ENCODE results near the gene PDIA2.

Gene PDIA2

DNA sequence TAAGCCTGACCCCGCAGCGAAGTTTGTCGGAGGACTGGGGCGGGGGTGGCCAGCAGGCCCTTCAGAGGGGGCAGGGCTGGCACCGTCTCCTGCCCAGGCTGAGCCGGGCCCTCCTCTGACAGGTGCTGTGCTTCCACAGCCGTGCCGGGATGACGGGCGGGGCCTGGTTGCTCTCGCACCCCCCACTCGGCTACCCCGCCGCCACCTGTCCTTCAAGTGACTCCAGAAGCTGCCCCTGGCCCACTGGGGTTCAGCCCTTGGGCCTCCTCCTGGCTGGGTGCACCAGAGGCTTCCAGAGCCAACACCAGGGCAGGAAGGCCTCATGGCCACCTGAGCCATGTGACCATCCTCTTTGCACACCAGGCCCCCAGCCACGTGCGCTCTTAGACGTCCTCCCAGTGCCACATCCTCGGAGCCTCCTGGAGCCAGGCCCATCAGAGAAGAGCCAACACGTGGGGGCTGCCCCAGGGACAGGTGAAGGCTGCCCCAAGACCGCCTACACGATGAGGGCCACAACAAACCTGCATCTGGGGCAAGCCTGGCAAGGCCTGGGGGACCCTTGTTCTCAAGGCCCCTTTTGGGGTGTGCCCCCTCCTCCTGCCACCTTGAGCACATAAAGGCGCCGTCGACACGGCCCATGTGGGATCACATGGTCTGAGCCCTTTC lies 7.2 kb downstream of the PDIA2 start:
- H3K4me2 ChIP-seq (ENCODE audit: low read length), result no peak overlapping the region
- no peak overlapping the region for H2BK15ac ChIP-seq (replicated peaks; ENCODE audit: low read depth)
- H4K8ac ChIP-seq (ENCODE audit: low read depth, low read length), result no peak overlapping the region
- H3K27ac ChIP-seq (ENCODE audit: low read depth, low read length), result no peak overlapping the region
- H3K23ac ChIP-seq (ENCODE audit: low read length), result no peak overlapping the region
- WGBS (ENCODE audit: extremely low coverage, insufficient coverage, low lambda C conversion rate), result no CpG with 5 or more reads among the region's 25 CpGs
- H2BK5ac ChIP-seq (ENCODE audit: low read length), result no peak overlapping the region
- DNase-seq, result no peak
- no peaks in the 10 kb centered on the region for H3K79me1 ChIP-seq (ENCODE audit: low read length)
- H3K4ac ChIP-seq (ENCODE audit: low read depth, low read length), result no peak overlapping the region
- H2BK120ac ChIP-seq (ENCODE audit: low read depth, low read length), result no peak overlapping the region
- peaks cover 7% of the 10 kb centered on the region for H3K36me3 ChIP-seq (ENCODE audit: control insufficient read depth, insufficient read depth, low read length)
- H3K18ac ChIP-seq (ENCODE audit: low read length), result no peak overlapping the region
- H2AK5ac ChIP-seq (ENCODE audit: low read length), result no peak overlapping the region
- no peak overlapping the region for H3K4me3 ChIP-seq (ENCODE audit: low read length)
- no peaks in the 10 kb centered on the region for H3K27me3 ChIP-seq (ENCODE audit: insufficient read depth, low read length, poor library complexity)
- H3K79me2 ChIP-seq (ENCODE audit: control insufficient read depth, insufficient read depth, low read length), result no peaks in the 10 kb centered on the region
- no peak overlapping the region for H3K9ac ChIP-seq (ENCODE audit: low read length)
- H3K4me1 ChIP-seq (ENCODE audit: control insufficient read depth, low read depth, low read length), result no peaks in the 10 kb centered on the region
- H4K5ac ChIP-seq (ENCODE audit: low read length), result no peak overlapping the region
- no peak overlapping the region for H3K56ac ChIP-seq (ENCODE audit: low read length)

GRCh38 chr16:290681-291405 lies 7.9 kb downstream of the PDIA2 start:
- Histone ChIP-seq H3K18ac (ENCODE audit: low read length) (no peak overlapping the region), H3K56ac (ENCODE audit: low read length) (no peak overlapping the region), H2BK120ac (ENCODE audit: low read depth, low read length) (no peak overlapping the region), H3K9ac (ENCODE audit: low read length) (no peak overlapping the region), H3K79me2 (ENCODE audit: control insufficient read depth, insufficient read depth, low read length) (no peaks in the 10 kb centered on the region), H3K4ac (ENCODE audit: low read depth, low read length) (no peak overlapping the region), H3K27me3 (ENCODE audit: insufficient read depth, low read length, poor library complexity) (no peaks in the 10 kb centered on the region), H4K8ac (ENCODE audit: low read depth, low read length) (no peak overlapping the region), H4K5ac (ENCODE audit: low read length) (no peak overlapping the region), H3K4me3 (ENCODE audit: low read length) (no peak overlapping the region), H3K27ac (ENCODE audit: low read depth, low read length) (no peak overlapping the region), H2BK5ac (ENCODE audit: low read length) (no peak overlapping the region), H2BK15ac (replicated peaks; ENCODE audit: low read depth) (no peak overlapping the region), H3K36me3 (ENCODE audit: control insufficient read depth, insufficient read depth, low read length) (peaks cover 7% of the 10 kb centered on the region), H2AK5ac (ENCODE audit: low read length) (no peak overlapping the region), H3K4me1 (ENCODE audit: control insufficient read depth, low read depth, low read length) (no peaks in the 10 kb centered on the region), H3K23ac (ENCODE audit: low read length) (no peak overlapping the region), H3K4me2 (ENCODE audit: low read length) (no peak overlapping the region), H3K79me1 (ENCODE audit: low read length) (no peaks in the 10 kb centered on the region)
- WGBS (ENCODE audit: extremely low coverage, insufficient coverage, low lambda C conversion rate), result no CpG with 5 or more reads among the region's 50 CpGs
- no peak for DNase-seq

- Histone ChIP-seq H3K9ac (ENCODE audit: low read length) (no peak overlapping the region), H3K79me2 (ENCODE audit: control insufficient read depth, insufficient read depth, low read length) (no peaks in the 10 kb centered on the region), H3K36me3 (ENCODE audit: control insufficient read depth, insufficient read depth, low read length) (peaks cover 7% of the 10 kb centered on the region), H2BK120ac (ENCODE audit: low read depth, low read length) (no peak overlapping the region), H3K56ac (ENCODE audit: low read length) (no peak overlapping the region), H3K4me1 (ENCODE audit: control insufficient read depth, low read depth, low read length) (no peaks in the 10 kb centered on the region), H2BK5ac (ENCODE audit: low read length) (no peak overlapping the region), H4K5ac (ENCODE audit: low read length) (no peak overlapping the region), H3K27ac (ENCODE audit: low read depth, low read length) (no peak overlapping the region), H3K18ac (ENCODE audit: low read length) (no peak overlapping the region), H3K4me2 (ENCODE audit: low read length) (no peak overlapping the region), H3K27me3 (ENCODE audit: insufficient read depth, low read length, poor library complexity) (no peaks in the 10 kb centered on the region), H2AK5ac (ENCODE audit: low read length) (no peak overlapping the region), H3K4ac (ENCODE audit: low read depth, low read length) (no peak overlapping the region), H3K23ac (ENCODE audit: low read length) (no peak overlapping the region), H3K4me3 (ENCODE audit: low read length) (no peak overlapping the region), H4K8ac (ENCODE audit: low read depth, low read length) (no peak overlapping the region), H2BK15ac (replicated peaks; ENCODE audit: low read depth) (no peak overlapping the region), H3K79me1 (ENCODE audit: low read length) (no peaks in the 10 kb centered on the region)
- no CpG with 5 or more reads among the region's 17 CpGs for WGBS (ENCODE audit: extremely low coverage, insufficient coverage, low lambda C conversion rate)
- no peak for DNase-seq
Observed at GRCh38 chr16:291539-291938, 8.6 kb downstream of the PDIA2 start.

GRCh38 chr16:293043-293775 lies 10.2 kb downstream of the PDIA2 start:
- Histone ChIP-seq H2BK120ac (ENCODE audit: low read depth, low read length) (no peak overlapping the region), H4K5ac (ENCODE audit: low read length) (no peak overlapping the region), H2BK15ac (replicated peaks; ENCODE audit: low read depth) (no peak overlapping the region), H3K27ac (ENCODE audit: low read depth, low read length) (no peak overlapping the region), H2BK5ac (ENCODE audit: low read length) (no peak overlapping the region), H3K9ac (ENCODE audit: low read length) (no peak overlapping the region), H3K4ac (ENCODE audit: low read depth, low read length) (no peak overlapping the region), H3K4me1 (ENCODE audit: control insufficient read depth, low read depth, low read length) (no peaks in the 10 kb centered on the region), H3K79me1 (ENCODE audit: low read length) (no peaks in the 10 kb centered on the region), H3K27me3 (ENCODE audit: insufficient read depth, low read length, poor library complexity) (no peaks in the 10 kb centered on the region), H3K79me2 (ENCODE audit: control insufficient read depth, insufficient read depth, low read length) (no peaks in the 10 kb centered on the region), H4K8ac (ENCODE audit: low read depth, low read length) (no peak overlapping the region), H2AK5ac (ENCODE audit: low read length) (no peak overlapping the region), H3K4me2 (ENCODE audit: low read length) (no peak overlapping the region), H3K23ac (ENCODE audit: low read length) (no peak overlapping the region), H3K56ac (ENCODE audit: low read length) (no peak overlapping the region), H3K36me3 (ENCODE audit: control insufficient read depth, insufficient read depth, low read length) (peaks cover 5% of the 10 kb centered on the region), H3K18ac (ENCODE audit: low read length) (no peak overlapping the region), H3K4me3 (ENCODE audit: low read length) (no peak overlapping the region)
- no CpG with 5 or more reads among the region's 32 CpGs for WGBS (ENCODE audit: extremely low coverage, insufficient coverage, low lambda C conversion rate)
- DNase-seq, result no peak

DNA sequence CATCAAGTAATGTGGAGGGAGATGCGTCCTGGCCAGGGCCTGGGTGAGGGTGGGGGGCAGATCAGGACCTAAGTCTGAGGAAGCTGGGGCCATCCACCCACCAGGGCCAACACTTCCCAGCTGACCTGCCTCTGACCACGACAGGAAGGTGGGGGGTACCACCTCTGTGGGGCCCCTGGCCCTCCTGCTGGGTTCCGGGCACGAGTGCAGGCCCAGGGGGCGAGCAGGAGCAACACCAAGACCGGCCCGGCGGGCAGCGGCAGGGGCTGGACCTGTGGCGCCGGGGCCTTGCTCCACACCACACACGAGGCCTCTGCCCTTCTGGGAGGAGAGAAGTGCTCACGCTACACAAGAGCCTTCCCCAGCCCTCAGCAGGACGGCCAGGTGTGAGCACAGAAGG lies 13.3 kb downstream of the PDIA2 start:
- H3K9ac ChIP-seq (ENCODE audit: low read length), result no peak overlapping the region
- H3K27ac ChIP-seq (ENCODE audit: low read depth, low read length), result no peak overlapping the region
- no peak overlapping the region for H3K18ac ChIP-seq (ENCODE audit: low read length)
- no peak for DNase-seq
- no peak overlapping the region for H3K4me3 ChIP-seq (ENCODE audit: low read length)
- H2BK5ac ChIP-seq (ENCODE audit: low read length), result no peak overlapping the region
- no peak overlapping the region for H2BK15ac ChIP-seq (replicated peaks; ENCODE audit: low read depth)
- no peaks in the 10 kb centered on the region for H3K4me1 ChIP-seq (ENCODE audit: control insufficient read depth, low read depth, low read length)
- no peak overlapping the region for H3K4ac ChIP-seq (ENCODE audit: low read depth, low read length)
- H2BK120ac ChIP-seq (ENCODE audit: low read depth, low read length), result no peak overlapping the region
- H3K79me2 ChIP-seq (ENCODE audit: control insufficient read depth, insufficient read depth, low read length), result no peaks in the 10 kb centered on the region
- no peak overlapping the region for H4K8ac ChIP-seq (ENCODE audit: low read depth, low read length)
- H3K23ac ChIP-seq (ENCODE audit: low read length), result no peak overlapping the region
- no peaks in the 10 kb centered on the region for H3K79me1 ChIP-seq (ENCODE audit: low read length)
- peaks cover 2% of the 10 kb centered on the region for H3K36me3 ChIP-seq (ENCODE audit: control insufficient read depth, insufficient read depth, low read length)
- H3K56ac ChIP-seq (ENCODE audit: low read length), result no peak overlapping the region
- WGBS (ENCODE audit: extremely low coverage, insufficient coverage, low lambda C conversion rate), result no CpG with 5 or more reads among the region's 14 CpGs
- H2AK5ac ChIP-seq (ENCODE audit: low read length), result no peak overlapping the region
- no peak overlapping the region for H3K4me2 ChIP-seq (ENCODE audit: low read length)
- no peak overlapping the region for H4K5ac ChIP-seq (ENCODE audit: low read length)
- H3K27me3 ChIP-seq (ENCODE audit: insufficient read depth, low read length, poor library complexity), result no peaks in the 10 kb centered on the region
